Renal pelvis (tissue), 4 donors: Measurements from ENCODE around the gene CNGA3. TPM values are rescaled to one million over a fixed set of nuclear protein-coding genes. Genes with fewer than 3 reads are reported as not detected.

Experiments used
- DNase-seq: peaks from one replicate; pipeline ENCODE4 v3.0.0-alpha.2; 2013
- polyA plus RNA-seq, 3 donors: library from polyadenylated mRNA; unstranded; fragments of 120-200 nt; gene quantifications; one replicate each; pipeline ENCODE4 v1.2.1, GENCODE V29; 2013; ENCODE audit not compliant: insufficient read length in 3 of 3

The CNGA3 gene
- polyA plus RNA-seq, 3 donors: not detected

DNA sequence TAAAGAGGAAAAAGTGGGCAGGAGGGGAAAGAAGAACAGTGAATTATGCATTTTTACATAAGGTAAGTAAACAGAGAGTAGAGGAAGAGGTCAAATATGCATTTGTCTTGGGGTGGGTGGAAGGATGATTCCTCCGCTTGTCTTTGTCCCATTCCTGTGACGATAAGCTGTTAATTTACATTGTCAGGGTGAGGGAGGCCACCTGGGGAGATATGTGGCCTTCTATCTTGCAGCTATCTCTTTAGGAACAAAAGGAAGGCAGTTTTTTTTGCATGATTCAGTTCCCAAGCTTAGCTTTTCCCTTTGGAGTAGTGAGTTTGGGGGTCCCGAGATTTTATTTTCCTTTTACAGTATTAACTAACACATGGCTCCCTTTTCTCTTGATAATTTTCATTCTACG is 96.2 kb downstream of the CNGA3 start:
- DNase-seq: no peak

GRCh38 chr2:98444436-98445176 is 98.3 kb downstream of the CNGA3 start, which contains the start of gene INPP4A:
Gene INPP4A, plus strand, starts transcription at chr2:98444858. Its CDS starts 75,191 bp downstream, at chr2:98520049.
- peak; percentile 84 for DNase-seq

GRCh38 chr2:98445177-98445682 is 99.0 kb downstream of the CNGA3 start:
- DNase-seq: no peak

DNA sequence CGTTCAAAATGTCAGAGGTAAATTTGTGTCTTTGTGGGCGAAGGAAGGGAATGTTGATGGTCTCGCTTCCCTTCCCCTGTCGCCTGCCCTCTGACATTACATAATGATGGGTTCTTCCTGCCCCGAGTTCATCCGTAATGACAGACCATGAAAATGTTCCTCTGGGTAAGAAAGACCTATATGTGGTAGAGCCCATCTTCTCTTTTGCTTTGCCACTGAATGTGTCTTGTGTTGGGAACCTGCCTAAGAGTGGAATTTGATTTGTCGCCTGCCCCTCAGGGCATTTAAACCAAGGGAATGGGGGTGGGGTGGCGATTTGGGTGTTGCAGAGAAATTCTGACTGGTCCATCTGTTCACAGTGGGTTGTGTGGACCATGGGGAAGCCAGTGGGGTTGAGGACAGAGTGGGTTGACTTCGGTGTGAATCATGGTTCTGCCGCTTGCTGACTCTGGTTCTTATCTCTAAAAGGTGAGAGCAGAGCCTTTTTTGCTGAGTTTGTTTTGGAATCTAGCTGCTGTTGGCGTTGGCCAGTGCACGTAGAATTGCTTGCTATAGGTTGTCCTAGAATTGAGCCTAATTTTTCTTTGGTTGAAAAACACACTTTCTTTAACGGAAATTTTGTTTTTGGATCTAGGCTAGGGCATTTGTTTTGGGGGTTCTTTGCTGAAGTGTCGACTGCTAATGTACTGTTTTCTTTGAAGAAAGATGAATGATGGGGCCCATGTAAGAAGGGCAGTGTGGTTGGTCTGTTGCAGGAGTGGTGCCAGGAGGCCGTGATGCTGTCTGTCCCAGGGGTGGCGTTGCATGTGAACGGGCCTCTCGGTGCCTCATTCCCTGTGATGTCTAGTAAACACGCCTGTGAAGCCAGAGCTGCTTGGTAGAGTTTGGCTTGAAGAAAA is 99.7 kb downstream of the CNGA3 start:
- no peak for DNase-seq

DNA sequence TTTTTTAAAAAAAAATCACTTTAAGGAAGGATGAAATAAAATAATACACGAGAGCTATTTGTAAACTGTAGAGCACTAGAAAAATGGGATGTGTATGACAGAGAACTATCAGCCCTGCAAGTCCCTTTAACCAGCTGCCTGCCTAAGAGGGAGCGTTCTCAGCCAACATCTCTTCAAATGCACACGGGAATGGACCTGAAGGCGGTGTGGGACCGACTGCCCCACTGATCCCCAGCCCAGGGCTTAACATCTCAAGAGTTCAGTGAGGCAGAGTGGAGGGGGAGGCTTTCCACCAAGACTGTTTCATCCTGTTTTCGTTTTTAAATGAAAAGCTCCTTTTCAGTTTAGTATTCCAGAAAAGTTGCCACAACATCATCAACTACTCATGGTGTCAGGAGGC is 100.6 kb downstream of the CNGA3 start:
- no peak for DNase-seq

Other genes with a start within 250 kb of the CNGA3 start
- gene INPP4A, start 98.4 kb downstream of the CNGA3 start, polyA plus RNA-seq: 10 to 100 TPM; 21.1 to 24.5 (median 22.9) TPM